ENCODE measurements around the gene KRT10. TPM values are rescaled to one million over a fixed set of nuclear protein-coding genes. Genes with fewer than 3 reads are reported as not detected.

The KRT10 gene
- total and polyA plus RNA-seq, 5 donors = 65.8 to 79.5 (median 73.2) TPM

DNA sequence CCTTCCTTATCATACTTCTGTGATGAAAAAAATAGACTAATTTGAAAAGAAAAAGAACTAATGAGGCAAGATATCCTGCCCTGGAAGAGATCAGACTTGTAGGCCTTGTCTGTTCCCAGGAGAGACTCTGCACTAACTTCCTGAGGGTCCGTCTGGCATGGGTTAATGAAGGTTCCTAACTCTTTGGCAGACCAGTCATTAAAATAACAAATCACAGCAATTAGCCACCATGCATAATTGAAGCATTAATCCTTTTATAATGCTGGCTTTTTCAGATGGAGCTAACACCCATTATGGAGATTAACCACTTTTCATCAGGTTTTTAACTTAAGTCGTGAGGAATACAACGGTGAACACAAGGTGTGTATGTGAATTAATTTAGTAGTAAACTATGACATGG, 10.4 kb upstream of the KRT10 start:
- Histone ChIP-seq H3K27me3 (ENCODE audit: control insufficient read depth, insufficient read depth) (no peaks in the 10 kb centered on the region), H3K27ac (ENCODE audit: low read length) (no peak overlapping the region), H3K9me3 (ENCODE audit: control insufficient read depth, low read length) (no peaks in the 10 kb centered on the region), H3K4me1 (ENCODE audit: control insufficient read depth, insufficient read depth, low read length) (peaks cover 5% of the 10 kb centered on the region), H3K4me3 (ENCODE audit: low read length) (no peak overlapping the region)
- no peak for ATAC-seq
- DNase-seq = no peak
- intact Hi-C loops (cut with DNase I) = no loop called here
- WGBS = 59% methylated on average over 3 of the region's 3 CpGs

DNA sequence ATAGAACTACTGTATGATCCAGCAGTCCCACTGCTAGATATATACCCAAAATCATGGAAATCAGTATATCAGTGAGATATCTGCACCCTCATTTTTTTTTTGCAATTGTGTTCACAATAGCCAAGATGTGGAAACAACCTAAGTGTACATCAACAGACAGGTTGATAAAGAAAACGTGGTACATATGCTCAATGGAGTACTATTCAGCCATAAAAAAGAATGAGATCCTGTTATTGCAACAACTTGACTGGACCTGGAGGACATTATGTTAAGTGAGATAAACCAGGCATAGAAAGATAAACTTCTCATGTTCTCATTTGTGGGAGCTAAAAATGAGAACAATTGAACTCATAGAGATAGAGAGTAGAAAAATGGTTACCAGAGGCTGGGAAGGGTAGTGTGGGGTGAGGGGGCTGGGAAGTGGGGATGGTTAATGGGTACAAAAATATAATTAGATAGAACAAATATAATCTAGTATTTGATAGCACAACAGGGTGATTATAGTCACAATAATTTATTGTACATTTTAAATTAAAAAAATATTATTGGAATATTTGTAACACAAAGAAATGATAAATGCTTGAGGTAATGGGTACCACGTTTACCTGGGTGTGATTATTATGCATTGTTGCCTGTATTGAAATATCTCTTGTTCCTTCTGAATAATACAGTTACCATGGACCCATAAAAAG, 7.8 kb upstream of the KRT10 start:
- ATAC-seq (no peak), DNase-seq (no peak)
- intact Hi-C loops (cut with DNase I) = no loop called here
- Histone ChIP-seq H3K4me3 (ENCODE audit: low read length) (no peak overlapping the region), H3K27me3 (ENCODE audit: control insufficient read depth, insufficient read depth) (no peaks in the 10 kb centered on the region), H3K27ac (ENCODE audit: low read length) (no peak overlapping the region), H3K4me1 (ENCODE audit: control insufficient read depth, insufficient read depth, low read length) (peaks cover 8% of the 10 kb centered on the region), H3K9me3 (ENCODE audit: control insufficient read depth, low read length) (no peaks in the 10 kb centered on the region)
- WGBS = 88% methylated on average over 2 of the region's 2 CpGs

- Histone ChIP-seq H3K27ac (ENCODE audit: low read length) (no peak overlapping the region), H3K27me3 (ENCODE audit: control insufficient read depth, insufficient read depth) (no peaks in the 10 kb centered on the region), H3K9me3 (ENCODE audit: control insufficient read depth, low read length) (no peaks in the 10 kb centered on the region), H3K4me3 (ENCODE audit: low read length) (no peak overlapping the region), H3K4me1 (ENCODE audit: control insufficient read depth, insufficient read depth, low read length) (peaks cover 8% of the 10 kb centered on the region)
- DNase-seq (no peak), ATAC-seq (peak; percentile 87 to 95)
- 46% methylated on average over 4 of the region's 4 CpGs for WGBS
- intact Hi-C loops (cut with DNase I) = no loop called here
These were observed 6.1 kb upstream of the KRT10 start for GRCh38 chr17:40828454-40829044.

DNA sequence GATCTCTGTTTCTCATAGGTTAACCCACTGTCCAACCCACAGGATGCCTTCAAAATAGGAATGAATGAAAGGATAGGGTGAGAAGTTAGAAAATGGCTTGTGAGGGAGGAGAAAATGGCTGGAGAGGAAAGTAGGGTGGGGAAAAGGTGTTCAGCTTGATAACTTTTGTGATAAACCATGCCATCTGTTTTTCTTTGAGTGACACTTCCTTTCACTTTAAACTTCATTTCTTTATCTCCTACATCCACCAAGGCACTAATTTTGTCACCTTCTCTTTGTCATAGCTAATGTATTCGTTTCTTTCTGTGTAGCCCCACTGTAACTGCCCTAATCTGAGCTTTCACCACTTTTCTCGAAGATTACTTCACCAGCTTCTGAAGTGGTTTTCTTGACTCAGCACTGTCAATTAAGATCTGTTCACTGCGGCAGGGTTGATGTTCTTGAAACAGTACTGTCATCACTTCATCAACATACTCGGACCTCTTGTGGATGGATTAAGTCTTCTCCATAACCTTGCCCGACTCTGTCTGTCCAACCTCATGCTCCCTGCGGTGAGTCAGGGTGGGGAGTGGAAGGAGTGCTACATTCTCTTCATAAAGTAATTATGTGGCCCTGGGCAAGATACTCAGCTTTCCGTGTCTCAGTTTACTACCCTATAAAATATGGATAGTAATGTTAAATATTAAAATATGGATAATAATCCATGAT, 5.5 kb upstream of the KRT10 start:
- H3K4me1 ChIP-seq (ENCODE audit: control insufficient read depth, insufficient read depth, low read length) = peaks cover 8% of the 10 kb centered on the region
- no peaks in the 10 kb centered on the region for H3K27me3 ChIP-seq (ENCODE audit: control insufficient read depth, insufficient read depth)
- intact Hi-C loops (cut with DNase I) = no loop called here
- WGBS = 34% methylated on average over 7 of the region's 7 CpGs
- ATAC-seq (peak; percentile 67 to 81), DNase-seq (peak in 2 of 3 donors; percentile 12 to 41)
- no peak overlapping the region for H3K4me3 ChIP-seq (ENCODE audit: low read length)
- peak overlapping the region; percentile 77 for H3K27ac ChIP-seq (ENCODE audit: low read length)
- H3K9me3 ChIP-seq (ENCODE audit: control insufficient read depth, low read length) = no peaks in the 10 kb centered on the region

GRCh38 chr17:40825599-40825998, 3.2 kb upstream of the KRT10 start:
- no peak for ATAC-seq
- H3K27me3 ChIP-seq (ENCODE audit: control insufficient read depth, insufficient read depth) = no peaks in the 10 kb centered on the region
- DNase-seq = no peak
- H3K4me3 ChIP-seq (ENCODE audit: low read length) = no peak overlapping the region
- intact Hi-C loops (cut with DNase I) = no loop called here
- no peak overlapping the region for H3K27ac ChIP-seq (ENCODE audit: low read length)
- 90% methylated on average over 2 of the region's 2 CpGs for WGBS
- peaks cover 7% of the 10 kb centered on the region for H3K4me1 ChIP-seq (ENCODE audit: control insufficient read depth, insufficient read depth, low read length)
- no peaks in the 10 kb centered on the region for H3K9me3 ChIP-seq (ENCODE audit: control insufficient read depth, low read length)

- DNase-seq (no peak), ATAC-seq (no peak)
- Histone ChIP-seq H3K27ac (ENCODE audit: low read length) (no peak overlapping the region), H3K9me3 (ENCODE audit: control insufficient read depth, low read length) (no peaks in the 10 kb centered on the region), H3K27me3 (ENCODE audit: control insufficient read depth, insufficient read depth) (no peaks in the 10 kb centered on the region), H3K4me1 (ENCODE audit: control insufficient read depth, insufficient read depth, low read length) (peaks cover 9% of the 10 kb centered on the region), H3K4me3 (ENCODE audit: low read length) (no peak overlapping the region)
- WGBS = 93% methylated on average over 1 of the region's 1 CpG
- intact Hi-C loops (cut with DNase I) = no loop called here
These were observed 1.8 kb upstream of the KRT10 start for GRCh38 chr17:40824015-40824832.

- ATAC-seq = no peak
- intact Hi-C loops (cut with DNase I) = no loop called here
These were observed 878 bp downstream of the KRT10 start for GRCh38 chr17:40821536-40821935.

GRCh38 chr17:40820228-40820838, 2.1 kb downstream of the KRT10 start:
- 86% methylated on average over 9 of the region's 9 CpGs for WGBS
- no peak overlapping the region for H3K27ac ChIP-seq (ENCODE audit: low read length)
- intact Hi-C loops (cut with DNase I) = no loop called here
- H3K9me3 ChIP-seq (ENCODE audit: control insufficient read depth, low read length) = no peaks in the 10 kb centered on the region
- H3K27me3 ChIP-seq (ENCODE audit: control insufficient read depth, insufficient read depth) = no peaks in the 10 kb centered on the region
- no peak for DNase-seq
- no peak for ATAC-seq
- no peak overlapping the region for H3K4me3 ChIP-seq (ENCODE audit: low read length)
- peaks cover 5% of the 10 kb centered on the region for H3K4me1 ChIP-seq (ENCODE audit: control insufficient read depth, insufficient read depth, low read length)

More at GRCh38 chr17:40821536-40821935, 878 bp downstream of the KRT10 start:
- H3K4me1 ChIP-seq (ENCODE audit: control insufficient read depth, insufficient read depth, low read length) = peaks cover 7% of the 10 kb centered on the region
- no peak for DNase-seq
- H3K27ac ChIP-seq (ENCODE audit: low read length) = no peak overlapping the region
- no peaks in the 10 kb centered on the region for H3K9me3 ChIP-seq (ENCODE audit: control insufficient read depth, low read length)
- no peak overlapping the region for H3K4me3 ChIP-seq (ENCODE audit: low read length)
- no peaks in the 10 kb centered on the region for H3K27me3 ChIP-seq (ENCODE audit: control insufficient read depth, insufficient read depth)

DNA sequence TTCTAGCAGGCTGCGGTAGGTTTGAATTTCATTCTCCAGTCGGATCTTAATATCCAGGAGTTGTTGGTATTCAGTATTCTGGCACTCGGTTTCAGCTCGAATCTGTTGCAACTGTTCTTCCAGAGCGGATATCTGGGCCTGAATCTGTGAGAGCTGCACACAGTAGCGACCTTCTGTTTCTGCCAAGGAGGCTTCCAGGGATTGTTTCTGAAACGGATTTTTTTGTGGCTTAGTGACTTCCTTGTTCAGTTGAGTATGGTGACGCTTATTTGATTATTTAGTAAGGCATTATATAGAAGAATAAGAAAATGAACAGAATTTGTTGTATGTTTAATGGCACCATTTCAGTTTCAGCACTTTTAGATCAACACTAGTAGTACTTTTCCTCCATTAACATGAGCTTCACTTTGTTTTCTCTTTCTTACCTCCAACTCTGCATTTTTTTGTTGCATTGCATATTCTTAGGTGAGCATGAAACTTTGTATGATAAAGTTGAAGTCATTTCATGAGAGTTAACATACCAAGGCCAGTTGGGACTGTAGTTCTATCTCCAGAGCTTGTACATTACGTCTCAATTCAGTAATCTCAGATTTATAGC, 2.8 kb downstream of the KRT10 start:
- peak overlapping the region; percentile 31 for H3K27ac ChIP-seq (ENCODE audit: low read length)
- H3K9me3 ChIP-seq (ENCODE audit: control insufficient read depth, low read length) = no peaks in the 10 kb centered on the region
- WGBS = 47% methylated on average over 9 of the region's 9 CpGs
- ATAC-seq (peak; percentile 50 to 81), DNase-seq (no peak)
- intact Hi-C loops (cut with DNase I) = no loop called here
- H3K4me3 ChIP-seq (ENCODE audit: low read length) = peak overlapping the region; percentile 94
- no peaks in the 10 kb centered on the region for H3K27me3 ChIP-seq (ENCODE audit: control insufficient read depth, insufficient read depth)
- H3K4me1 ChIP-seq (ENCODE audit: control insufficient read depth, insufficient read depth, low read length) = peaks cover 5% of the 10 kb centered on the region

DNA sequence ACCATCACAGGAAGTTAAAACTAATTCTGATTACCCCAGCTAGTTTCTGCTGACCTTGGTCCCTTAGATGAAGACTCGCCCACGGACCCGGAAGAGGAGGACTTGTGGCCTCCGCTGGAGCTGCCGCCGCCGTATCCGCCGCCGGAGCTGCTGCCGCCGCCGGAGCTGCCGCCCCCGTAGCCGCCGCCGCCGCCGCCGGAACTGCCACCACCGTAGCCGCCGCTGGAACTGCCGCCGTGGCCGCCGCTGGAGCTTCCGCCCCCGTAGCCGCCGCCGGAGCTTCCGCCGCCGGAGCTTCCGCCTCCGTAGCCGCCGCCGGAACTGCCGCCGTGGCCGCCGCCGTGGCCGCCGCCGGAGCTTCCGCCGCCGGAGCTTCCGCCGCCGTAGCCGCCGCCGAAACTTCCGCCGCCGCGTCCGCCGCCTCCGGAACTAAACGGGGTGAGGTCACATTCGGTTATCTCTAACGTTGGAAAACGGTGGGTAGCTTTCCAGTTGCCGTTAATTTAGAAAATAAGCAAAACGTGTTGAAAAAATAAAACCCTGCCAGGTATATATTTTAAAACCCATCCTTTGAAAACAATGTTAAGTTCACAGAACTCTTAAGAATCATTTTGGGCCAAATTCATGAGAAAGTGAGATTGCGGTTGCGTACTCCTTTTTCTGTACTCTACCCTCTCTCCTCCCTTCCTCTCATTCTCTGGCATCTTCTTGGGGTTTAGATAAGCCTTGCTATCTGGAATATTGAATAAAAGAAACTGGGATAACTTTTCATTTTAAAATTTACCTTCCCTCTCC, 3.5 kb downstream of the KRT10 start:
- Histone ChIP-seq H3K27ac (ENCODE audit: low read length) (peak overlapping the region; percentile 99), H3K9me3 (ENCODE audit: control insufficient read depth, low read length) (no peaks in the 10 kb centered on the region), H3K4me3 (ENCODE audit: low read length) (peak overlapping the region; percentile 94), H3K27me3 (ENCODE audit: control insufficient read depth, insufficient read depth) (no peaks in the 10 kb centered on the region), H3K4me1 (ENCODE audit: control insufficient read depth, insufficient read depth, low read length) (peaks cover 5% of the 10 kb centered on the region)
- DNase-seq (peak; percentile 83 to 93 (median 91)), ATAC-seq (peak; percentile 94 to 95)
- intact Hi-C loops (cut with DNase I) = no loop called here
- 1% methylated on average over 73 of the region's 73 CpGs for WGBS

Measured in right cardiac atrium (tissue), 5 donors.